22Rv1 (cell line): ENCODE measurements around the gene RUBCNL.

Source experiments
- H3K27ac ChIP-seq: fragments of 450-650 bp; 2 replicates; pipeline ENCODE4 v1.5.1; 2017
- ZFX ChIP-seq: fragments of 450-650 bp; IDR thresholded peaks from 2 replicates; pipeline ENCODE4 v1.6.1; 2017; ENCODE audit warnings: antibody characterized with exemption, borderline replicate concordance
- TF ChIP-seq, protein P1 (sequence below): fragments of 450-650 bp; IDR thresholded peaks from 2 replicates; pipeline ENCODE4 v1.5.1; 2017; ENCODE audit warnings: mild to moderate bottlenecking

Gene RUBCNL

DNA sequence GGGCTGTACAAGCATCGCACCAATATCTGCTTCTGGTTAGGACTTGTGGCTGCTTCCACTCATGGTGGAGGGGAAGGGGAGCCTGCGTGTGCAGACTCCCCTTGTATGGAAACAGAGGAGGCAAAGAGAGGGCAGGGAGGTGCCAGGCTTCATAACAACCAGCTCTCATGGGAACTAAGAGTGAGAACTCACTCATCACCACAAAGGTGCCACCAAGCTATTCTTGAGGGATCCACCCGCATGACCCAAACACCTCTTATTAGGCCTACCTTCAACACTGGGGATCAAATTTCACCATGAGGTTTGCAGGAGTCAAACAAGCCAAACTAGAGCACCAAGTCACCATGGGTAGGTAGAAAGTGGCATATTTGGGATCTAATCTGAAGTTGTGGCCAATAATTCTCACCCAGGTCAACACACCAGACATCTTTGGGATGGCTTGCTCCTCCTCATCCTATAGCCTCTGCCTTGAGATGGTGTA is 46.4 kb downstream of the RUBCNL start:
- TF ChIP-seq ZFX: no peak
- TF ChIP-seq, protein P1, sequence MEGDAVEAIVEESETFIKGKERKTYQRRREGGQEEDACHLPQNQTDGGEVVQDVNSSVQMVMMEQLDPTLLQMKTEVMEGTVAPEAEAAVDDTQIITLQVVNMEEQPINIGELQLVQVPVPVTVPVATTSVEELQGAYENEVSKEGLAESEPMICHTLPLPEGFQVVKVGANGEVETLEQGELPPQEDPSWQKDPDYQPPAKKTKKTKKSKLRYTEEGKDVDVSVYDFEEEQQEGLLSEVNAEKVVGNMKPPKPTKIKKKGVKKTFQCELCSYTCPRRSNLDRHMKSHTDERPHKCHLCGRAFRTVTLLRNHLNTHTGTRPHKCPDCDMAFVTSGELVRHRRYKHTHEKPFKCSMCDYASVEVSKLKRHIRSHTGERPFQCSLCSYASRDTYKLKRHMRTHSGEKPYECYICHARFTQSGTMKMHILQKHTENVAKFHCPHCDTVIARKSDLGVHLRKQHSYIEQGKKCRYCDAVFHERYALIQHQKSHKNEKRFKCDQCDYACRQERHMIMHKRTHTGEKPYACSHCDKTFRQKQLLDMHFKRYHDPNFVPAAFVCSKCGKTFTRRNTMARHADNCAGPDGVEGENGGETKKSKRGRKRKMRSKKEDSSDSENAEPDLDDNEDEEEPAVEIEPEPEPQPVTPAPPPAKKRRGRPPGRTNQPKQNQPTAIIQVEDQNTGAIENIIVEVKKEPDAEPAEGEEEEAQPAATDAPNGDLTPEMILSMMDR: no peak
- H3K27ac ChIP-seq: no peak overlapping the region

DNA sequence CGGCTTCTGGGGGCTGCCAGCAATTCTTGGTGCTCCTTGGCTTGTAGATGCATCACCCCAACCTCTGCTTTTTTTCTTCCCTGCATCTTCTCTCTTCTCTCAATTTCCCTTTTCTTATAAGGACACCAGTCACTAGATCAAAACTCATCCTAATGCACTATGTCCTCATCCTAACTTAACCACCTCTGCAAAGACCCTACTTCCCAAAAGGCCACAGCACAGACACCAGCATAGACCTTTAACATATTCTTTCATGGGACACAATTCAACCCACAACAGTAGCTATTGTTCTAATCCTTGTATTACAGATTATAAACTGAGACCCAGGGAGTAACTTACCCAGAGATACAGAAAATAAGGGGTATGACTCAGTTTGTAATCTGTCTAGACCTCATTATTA is 47.0 kb downstream of the RUBCNL start:
- H3K27ac ChIP-seq: no peak overlapping the region
- no peak for TF ChIP-seq ZFX
- TF ChIP-seq, protein P1: no peak

DNA sequence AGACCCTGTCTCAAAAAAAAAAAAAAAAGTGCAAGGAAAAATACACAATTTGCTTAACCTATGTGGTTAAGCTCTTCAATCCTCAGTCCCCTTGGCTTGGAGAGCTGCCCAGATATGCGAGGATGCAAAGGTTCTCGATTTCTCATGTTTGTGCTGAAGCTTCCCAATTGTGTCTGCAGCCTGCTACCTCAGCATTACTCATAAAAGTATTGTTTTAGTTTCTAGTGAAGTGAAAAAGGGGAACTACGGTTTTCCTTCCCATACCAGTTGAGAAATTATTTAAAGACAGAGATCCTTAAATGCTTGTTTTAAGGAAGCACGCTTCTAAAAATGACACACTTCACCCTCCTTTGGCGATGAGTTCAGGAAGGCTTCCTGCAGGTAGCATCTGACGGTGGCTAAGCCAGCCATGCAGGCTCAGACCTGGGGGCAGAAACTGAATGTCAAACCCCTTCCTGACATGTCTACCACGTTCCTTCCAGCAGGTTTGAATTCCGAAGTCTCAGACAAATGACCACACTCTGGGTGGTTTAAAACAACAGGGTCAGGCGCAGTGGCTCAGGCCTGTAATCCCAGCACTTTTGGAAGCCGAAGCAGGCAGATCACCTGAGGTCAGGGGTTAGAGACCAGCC is 47.9 kb downstream of the RUBCNL start:
- TF ChIP-seq, protein P1: no peak
- TF ChIP-seq ZFX: no peak
- no peak overlapping the region for H3K27ac ChIP-seq

DNA sequence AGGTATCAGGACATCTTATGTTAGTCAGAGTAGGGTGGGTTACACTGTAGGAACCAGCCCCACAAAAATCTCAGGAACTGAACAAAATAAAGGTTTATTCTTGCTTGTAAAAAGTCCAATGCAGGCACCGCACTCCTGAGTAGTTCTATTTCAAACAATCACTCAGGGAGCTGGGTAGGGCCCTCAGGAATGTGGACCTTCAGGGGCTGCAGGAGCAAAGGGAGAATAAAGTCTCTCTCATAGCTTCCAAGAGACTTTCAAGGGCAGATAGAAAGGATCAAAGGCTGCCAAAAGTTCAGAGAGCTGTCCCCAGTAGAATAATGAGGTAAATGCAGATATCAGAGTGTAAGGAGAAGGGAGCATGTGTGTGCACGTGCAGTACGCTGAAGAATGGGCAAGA is 49.4 kb downstream of the RUBCNL start:
- no peak overlapping the region for H3K27ac ChIP-seq
- no peak for TF ChIP-seq ZFX
- TF ChIP-seq, protein P1: no peak

DNA sequence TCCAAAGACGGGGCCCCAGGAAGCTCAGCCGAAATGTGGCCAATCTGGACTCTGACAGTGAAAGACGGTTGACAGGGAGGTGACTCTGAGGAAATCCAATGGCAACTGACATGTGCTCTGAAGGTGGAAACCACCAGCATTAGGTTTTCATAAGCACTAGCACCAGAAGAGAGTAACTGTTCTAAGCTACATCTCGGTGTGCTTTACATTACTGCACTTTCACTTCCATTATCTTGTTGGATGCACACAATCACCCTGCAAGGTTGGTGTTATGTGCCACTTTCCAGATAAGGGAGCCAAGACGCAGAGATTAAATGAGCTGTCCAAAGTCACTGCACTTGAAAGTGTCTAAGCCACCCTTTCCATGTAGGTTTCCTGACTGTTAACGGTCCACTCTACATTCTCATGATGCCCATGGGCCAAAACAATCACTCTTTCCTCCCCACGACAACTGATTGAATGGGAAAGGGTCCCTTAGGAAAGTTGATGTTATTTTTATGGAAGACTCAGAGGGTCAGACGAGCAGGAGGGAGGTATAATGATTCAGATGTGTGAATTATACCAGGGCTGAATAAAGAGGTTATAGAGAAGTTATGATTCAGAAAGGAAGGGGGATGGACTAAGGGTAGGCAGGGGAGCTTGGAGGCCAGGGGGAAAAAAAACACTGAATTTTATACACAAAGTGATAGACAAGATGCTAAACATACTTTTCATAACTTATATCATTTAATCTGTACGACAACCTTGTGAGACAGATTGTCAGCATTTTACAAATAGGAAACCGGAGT is 52.8 kb downstream of the RUBCNL start:
- TF ChIP-seq, protein P1: no peak
- TF ChIP-seq ZFX: no peak
- no peak overlapping the region for H3K27ac ChIP-seq

DNA sequence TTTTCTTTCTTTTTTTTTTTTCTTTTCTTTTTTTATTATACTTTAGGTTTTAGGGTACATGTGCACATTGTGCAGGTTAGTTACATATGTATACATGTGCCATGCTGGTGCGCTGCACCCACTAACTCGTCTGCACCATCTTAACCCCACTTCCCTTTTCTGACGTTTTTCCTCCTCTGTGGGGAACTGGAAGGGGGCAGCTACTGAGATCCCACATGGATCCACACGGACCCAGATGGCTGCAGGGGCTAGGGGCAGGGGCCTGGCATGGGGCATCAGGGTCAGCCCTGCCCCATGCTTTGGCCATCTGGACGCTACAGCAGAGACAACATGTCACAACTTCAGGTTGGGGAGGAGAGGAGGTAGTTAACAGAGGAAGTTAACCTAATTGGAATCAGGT is 54.3 kb downstream of the RUBCNL start:
- H3K27ac ChIP-seq: no peak overlapping the region
- TF ChIP-seq, protein P1: no peak
- no peak for TF ChIP-seq ZFX

DNA sequence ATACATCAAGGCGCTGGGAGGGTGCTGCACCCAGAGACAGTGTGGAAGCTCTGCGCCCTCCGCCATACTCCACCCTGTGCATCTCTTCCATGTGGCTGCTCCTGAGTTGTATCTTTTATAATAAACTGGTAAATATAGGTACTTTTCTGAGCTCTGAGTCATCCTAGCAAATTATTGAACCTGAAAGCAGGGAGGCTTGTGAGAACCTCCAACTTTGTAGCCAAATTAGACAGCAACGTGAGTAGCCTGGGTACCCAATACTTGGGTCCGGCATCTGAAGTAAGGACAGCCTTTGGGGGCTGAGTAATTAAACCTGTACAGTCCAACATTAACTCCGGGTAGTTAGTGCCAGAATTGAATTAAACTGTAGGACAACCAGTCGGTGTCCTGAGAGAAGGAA is 57.4 kb downstream of the RUBCNL start:
- no peak overlapping the region for H3K27ac ChIP-seq
- TF ChIP-seq, protein P1: no peak
- no peak for TF ChIP-seq ZFX
